Lung microvascular endothelial cell (primary cell): ENCODE measurements around the gene ZNF814. TPM values are rescaled to one million over a fixed set of nuclear protein-coding genes. Genes with fewer than 3 reads are reported as not detected.
"Not testable (repeated sequence)": the region's sequence is repeated elsewhere in the genome, so short reads cannot be mapped to it uniquely, and the experiment has no call there.

ENCODE experiments used
- DNase-seq, 2 donors: peaks; one replicate each; pipeline versions ENCODE4 v3.0.0 to v3.0.0-alpha.2; 2010; ENCODE audit warnings: low read depth in 2 of 2
- total RNA-seq: library from RNA; depleted of rRNA; stranded (reverse); fragments of >200 nt; gene quantifications from 2 replicates; pipeline ENCODE4 v1.2.1, GENCODE V29; 2014

ZNF814 gene
- total RNA-seq, 1 donor from 2014 or later, result 5.6 TPM

DNA sequence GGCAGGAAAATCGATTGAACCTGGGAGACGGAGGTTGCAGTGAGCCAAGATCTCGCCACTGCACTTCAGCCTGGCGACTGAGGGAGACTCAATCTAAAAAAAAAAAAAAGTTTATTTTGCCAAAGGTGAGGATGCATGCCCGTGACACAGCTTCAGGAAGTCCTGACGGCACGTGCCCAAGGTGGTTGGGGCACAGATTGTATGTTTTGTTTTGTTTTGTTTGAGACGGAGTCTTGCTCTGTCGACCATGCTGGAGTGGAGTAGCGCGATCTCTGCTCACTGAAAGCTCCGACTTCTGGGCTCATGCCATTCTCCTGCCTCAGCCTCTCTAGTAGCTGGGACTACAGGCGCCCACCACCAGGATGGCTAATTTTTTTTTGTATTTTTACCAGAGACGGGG is 70.9 kb downstream of the ZNF814 start:
- DNase-seq, result no peak

DNA sequence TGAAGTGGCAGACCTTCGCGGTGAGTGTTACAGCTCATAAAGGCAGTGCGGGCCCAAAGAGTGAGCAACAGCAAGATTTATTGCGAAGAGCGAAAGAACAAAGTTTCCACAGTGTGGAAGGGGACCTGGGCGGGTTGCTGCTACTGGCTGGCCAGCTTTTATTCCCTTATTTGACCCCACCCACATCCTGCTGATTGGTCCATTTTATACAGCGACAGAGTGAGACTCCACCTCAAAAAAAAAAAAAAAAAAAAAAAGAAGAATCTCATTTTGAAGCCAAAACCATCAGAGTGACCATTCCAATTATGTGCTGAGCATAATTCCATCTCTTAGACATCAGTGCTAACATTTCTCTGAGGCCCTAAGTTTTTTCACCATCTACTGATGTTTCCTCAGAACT is 72.2 kb downstream of the ZNF814 start:
- no peak for DNase-seq

DNA sequence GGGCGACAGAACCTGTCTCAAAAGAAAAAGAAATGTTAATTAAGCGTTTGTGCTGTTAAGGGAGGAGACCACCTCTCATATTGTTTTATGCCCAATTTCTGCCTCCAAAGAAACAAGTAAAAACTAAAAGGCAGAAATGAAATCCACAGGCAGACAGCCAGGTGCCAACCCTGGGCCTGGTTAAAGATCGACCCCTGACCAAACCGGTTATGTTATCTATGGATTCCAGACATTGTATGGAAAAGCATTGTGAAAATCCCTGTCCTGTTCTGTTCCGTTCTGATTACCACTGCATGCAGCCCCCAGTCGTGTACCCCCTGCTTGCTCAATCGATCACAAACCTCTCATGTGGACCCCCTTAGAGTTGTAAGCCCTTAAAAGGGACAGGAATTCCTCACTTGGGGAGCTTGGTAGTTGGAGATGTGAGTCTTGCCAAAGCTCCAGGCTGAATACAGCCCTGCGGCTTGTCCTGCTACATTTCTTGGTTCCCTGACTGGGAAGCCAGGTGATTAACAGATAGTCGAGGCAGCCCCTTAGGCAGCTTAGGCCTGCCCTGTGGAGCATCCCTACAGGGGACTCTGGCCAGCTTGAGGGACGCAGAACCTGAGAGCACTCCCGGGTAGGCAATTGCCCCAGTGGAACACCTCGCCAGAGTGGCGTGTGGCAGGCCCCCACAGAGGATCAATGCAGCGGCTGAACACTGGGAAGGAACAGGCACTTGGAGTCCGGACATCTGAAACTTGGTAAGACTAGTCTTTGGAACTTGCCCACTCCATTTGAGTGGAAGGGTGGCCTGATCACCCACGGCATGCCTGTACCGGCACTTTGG is 73.4 kb downstream of the ZNF814 start:
- no peak for DNase-seq

DNA sequence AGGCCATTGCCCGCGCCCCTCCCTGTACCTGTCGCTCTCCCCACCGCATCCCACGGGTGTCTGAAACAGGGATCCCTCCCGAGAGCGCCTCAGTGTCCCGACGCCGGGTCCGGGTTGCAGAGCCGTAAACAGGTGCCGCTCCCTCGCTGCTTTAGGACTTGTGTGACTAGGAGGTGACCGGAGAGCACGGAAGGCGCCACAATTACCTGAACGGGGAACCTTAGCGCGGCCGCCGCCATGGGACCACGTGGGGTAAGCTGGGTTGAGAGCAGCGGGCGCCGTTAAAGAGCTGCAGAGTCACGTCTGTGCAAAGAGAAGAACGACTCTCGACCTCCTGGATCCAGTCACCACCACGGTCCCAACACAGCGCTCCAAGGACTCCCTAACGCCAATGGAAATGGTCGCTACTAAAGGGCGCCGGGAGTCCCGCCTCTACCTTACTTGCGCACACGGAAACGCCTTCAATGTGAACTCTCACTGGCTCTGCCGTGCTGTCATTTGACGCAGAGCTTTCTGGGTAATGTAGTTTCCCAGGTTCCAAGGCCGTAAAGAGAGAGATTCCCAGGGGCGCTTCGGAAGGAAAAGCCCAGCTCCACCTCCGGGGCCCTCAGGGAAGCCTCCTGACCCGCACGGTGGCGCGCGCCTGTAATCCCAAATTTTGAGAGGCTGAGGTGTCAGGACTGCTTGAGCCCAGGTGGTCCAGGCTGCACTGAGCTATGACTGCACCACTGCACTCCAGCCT is 74.2 kb downstream of the ZNF814 start, which contains the start of gene ZNF552:
Gene ZNF552, minus strand, starts transcription at position 409 of the 742 bp plus-strand sequence. Its CDS starts 170 bp downstream, at position 239.
- DNase-seq, result peak; percentile 93 to 94

DNA sequence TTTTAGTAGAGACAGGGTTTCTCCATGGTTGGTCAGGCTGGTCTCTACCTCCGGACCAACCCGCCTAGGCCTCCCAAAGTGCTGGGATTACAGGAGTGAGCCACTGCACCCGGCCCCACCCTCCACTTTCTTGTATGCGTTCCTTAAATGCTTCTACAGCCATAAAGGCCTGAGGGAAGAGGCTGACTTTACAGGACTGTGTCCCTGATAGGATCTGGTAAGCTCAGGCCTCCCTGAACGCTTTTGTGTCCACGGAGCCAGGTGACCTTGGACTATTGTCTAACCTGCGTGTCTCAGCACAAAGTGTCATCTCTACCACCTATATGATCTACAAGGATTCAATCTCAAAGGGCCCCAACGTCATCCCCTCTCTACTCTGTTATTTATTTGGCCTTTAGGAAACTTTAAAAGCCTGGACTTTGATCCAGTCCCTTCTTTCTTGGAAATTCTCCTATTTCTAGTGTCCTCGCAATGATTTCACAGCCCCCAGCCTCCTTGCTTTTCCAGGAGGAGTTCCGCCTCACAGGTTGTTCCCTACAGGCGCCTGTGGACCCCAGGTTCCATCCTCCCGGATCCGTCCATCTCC is 74.8 kb downstream of the ZNF814 start:
- DNase-seq, result no peak

DNA sequence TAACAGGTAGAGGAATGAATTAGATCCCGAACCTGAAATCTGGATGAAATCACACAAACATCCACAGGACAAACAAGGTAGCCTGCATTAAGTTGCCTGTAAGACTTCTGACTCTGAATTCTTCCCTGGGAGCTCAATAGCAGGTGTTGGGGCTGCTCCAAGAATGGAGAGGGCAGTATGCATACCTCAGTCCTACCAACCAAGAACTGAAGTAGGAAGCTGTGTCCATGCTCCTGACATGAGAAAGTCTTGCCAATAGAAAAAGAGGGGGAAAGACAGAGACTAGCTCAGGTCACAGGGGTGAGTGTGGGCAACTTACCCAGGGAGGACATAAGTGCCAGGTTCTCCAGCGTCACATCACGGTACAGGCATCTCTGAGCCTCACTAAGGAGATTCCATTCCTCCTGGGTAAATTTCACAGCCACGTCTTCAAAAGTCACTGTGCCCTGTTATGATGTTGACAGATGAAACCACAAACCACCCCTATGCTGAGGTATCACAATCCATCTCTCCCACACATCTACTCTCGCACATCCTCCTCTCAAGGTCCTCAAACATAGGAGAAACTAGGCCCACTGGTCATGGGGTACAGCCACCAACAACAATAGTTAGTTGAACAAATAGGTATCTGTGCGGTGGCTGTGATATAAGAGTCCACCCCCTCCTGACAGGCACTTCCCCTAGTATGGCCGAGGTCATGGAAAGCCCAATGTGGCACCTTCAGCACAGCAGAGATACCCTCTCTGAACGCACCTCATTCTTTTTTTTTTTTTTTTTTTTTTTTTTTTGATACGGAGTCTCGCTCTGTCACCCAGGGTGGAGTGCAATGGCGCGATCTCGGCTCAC is 75.6 kb downstream of the ZNF814 start:
- DNase-seq, result not testable (repeated sequence)

DNA sequence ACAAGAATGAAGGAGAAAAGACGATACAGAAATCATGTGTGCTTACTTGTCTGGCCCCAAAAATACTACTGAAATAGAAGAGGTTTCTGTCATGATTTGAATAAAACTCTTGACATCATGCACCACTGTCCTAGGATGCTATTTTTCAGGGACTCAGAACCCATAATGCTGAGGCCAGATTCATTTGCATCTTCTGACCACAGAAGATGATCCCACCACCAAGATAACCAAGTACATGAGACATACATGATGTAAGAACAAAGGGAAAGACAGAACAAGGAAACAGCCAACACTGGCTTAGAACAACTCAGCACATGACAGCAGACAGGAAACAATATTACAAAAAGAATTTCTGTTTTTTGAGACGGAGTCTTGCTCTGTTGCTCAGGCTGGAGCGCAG is 76.6 kb downstream of the ZNF814 start:
- DNase-seq, result no peak

DNA sequence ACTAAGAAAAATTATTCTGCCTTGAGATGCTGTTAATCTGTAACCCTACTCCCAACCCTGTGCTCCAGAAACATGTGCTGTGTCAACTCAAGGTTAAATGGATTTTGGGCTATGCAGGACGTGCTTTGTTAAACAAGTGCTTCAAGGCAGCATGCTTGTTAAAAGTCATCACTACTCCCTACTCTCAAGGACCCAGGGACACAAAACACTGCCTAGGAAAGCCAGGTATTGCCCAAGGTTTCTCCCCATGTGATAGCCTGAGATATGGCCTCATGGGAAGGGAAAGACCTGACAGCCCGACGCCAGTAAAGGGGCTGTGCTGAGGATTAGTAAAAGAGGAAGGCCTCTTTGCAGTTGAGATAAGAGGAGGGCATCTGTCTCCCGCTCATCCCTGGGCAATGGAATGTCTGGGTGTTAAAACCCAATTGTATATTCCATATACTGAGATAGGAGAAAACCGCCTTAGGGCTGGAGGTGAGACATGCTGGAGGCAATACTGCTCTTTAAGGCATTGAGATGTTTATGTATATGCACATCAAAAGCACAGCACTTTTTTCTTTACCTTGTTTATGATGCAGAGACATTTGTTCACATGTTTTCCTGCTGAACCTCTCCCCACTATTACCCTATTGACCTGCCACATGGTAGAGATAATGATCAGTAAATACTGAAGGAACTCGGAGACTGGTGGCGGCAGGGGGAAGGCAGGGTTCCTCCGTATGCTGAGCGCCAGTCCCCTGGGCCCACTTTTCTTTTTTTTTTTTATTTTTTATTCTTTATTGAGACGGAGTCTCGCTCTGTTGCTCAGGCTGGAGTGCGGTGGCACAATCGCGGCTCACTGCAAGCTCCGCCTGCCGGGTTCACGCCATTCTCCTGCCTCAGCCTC is 78.2 kb downstream of the ZNF814 start:
- not testable (repeated sequence) for DNase-seq

DNA sequence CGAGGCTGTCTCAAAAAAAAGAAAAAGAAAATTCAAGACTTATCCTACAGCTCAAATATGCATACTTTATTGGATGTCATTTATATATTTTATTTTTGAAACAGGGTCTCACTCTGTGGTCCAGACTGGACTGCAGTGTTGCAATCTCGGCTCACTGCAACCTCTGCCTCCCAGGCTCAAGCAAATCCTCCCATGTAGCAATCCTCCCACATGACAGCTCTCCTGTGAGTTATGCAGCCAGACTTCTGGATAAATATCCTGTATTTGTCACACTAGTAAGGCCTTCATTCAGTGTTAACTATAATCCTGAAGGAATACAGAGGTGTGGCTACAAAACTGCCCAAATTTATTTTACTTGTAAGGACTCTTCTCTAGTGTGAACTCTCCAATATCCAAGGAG is 81.3 kb downstream of the ZNF814 start:
- no peak for DNase-seq

DNA sequence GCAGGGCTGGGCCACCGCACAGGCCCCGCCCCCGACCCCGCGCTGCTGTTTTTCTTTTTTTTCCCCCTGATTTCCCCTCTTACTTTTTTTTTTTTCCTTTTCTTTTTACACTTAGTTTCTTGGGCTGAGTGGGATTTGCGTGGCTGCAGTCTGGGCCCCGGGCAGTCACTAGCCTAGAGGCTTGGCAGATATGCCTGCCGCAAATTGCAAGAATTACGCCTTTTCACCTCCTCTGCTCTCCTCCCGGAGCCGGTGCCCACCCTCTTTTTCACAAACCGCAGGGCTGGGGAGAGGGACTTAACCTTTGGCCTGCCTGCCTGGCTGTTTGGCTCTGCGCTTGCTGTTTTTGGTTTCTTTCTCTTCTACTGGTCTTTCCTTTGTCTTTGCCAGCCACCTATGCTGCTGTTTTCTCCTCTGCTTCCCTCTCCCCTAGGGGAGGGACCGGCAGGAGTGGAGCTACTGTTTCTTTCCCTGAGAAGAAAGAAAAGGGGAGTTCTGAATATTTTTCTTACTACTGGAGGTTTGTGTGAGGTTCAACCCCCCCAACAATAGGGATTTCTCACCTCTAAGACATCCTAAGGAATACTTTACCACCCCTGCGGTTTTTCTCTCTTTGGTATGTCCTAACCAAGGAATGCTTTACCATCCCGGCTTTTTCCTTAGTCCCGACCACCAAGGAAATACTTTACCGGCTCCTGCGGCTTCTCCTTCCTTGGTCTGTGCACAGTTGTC is 85.1 kb downstream of the ZNF814 start:
- DNase-seq, result peak; percentile 55 to 56

DNA sequence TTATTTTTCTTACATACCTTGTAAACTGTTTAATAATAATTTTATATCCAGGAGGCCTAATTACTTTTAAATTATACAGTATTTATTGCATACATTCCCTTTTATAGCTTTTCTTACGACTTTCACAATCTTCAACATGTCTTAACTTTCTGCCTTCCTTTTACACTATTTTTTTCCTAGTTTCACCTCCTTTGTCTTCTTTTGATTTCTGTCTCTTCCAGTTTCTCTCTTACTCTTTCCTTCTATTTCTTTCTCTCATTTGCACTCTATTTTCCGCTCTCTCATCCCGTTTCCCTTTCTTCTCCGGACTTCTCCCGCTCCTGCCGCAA is 85.6 kb downstream of the ZNF814 start:
- DNase-seq, result no peak

DNA sequence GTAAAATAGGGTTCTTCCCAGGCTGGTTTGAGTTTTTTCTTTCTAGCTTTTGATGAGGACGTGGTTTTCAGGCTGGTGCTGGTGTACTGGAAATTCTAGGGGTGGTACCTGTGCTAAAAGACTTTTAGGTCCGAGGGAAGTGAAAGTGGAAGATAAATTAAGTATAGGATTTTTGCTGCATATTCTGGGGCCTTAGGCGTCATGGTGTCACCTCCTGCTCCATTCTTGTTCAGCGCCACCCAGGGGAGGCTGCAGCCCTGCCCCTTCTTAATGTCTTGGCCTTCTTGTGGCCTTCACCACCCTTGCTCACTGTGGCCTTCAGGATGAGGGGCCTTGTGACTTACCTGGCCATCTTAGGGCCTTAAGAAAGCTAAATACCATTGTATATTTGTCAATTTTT is 86.6 kb downstream of the ZNF814 start:
- no peak for DNase-seq

DNA sequence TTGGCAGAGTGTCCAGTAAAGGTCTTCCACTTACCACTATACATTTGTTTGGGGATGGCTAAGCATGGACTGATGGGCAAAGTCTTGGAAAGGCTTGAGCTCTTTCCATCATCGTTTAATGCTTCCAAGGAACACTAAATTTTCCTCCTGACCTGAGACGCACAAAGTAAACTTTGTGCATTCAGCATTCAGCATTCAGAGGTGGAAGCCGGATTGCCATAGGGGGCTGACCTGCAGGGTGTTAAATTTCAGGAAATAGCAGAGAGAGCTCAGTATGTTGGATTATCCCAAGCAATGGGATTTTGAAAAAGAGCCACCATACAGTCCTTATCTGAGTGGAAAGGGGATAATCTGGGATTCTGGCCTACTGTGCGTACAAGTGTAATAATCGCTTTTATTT is 88.1 kb downstream of the ZNF814 start:
- no peak for DNase-seq

Other genes with a start within 250 kb of the ZNF814 start
- not detected in 2 replicates for gene ZSCAN4, start 220.1 kb downstream of the ZNF814 start, total RNA-seq
- gene ZNF551, start 207.1 kb downstream of the ZNF814 start, total RNA-seq, result 5.4 and 6.3 TPM in 2 replicates
- gene ZNF154, start 179.8 kb downstream of the ZNF814 start, total RNA-seq, result under 0.01 and 0.99 TPM in 2 replicates
- 4.1 and 7.1 TPM in 2 replicates for gene ZNF671, start 161.4 kb downstream of the ZNF814 start, total RNA-seq
- 12.9 and 16.9 TPM in 2 replicates for gene ZNF776, start 142.2 kb downstream of the ZNF814 start, total RNA-seq
- 8.5 and 15.7 TPM in 2 replicates for gene ZNF586, start 119.4 kb downstream of the ZNF814 start, total RNA-seq
- 4.6 and 8.5 TPM in 2 replicates for gene ZNF552, start 74.1 kb downstream of the ZNF814 start, total RNA-seq
- gene ZNF587B, start 58.7 kb downstream of the ZNF814 start, total RNA-seq, result 10.9 and 25.0 TPM in 2 replicates
- gene ZNF587, start 39.2 kb downstream of the ZNF814 start, total RNA-seq, result 10.5 and 14.9 TPM in 2 replicates
- gene ZNF417, start 27.6 kb upstream of the ZNF814 start, total RNA-seq, result 5.9 and 12.3 TPM in 2 replicates
- 1.7 and 6.2 TPM in 2 replicates for gene ZNF418, start 46.4 kb upstream of the ZNF814 start, total RNA-seq
- 3.2 and 3.5 TPM in 2 replicates for gene ZNF256, start 58.7 kb upstream of the ZNF814 start, total RNA-seq
- gene C19orf18, start 85.5 kb upstream of the ZNF814 start, total RNA-seq, result not detected in 2 replicates
- gene ZNF606, start 113.8 kb upstream of the ZNF814 start, total RNA-seq, result 5.2 and 8.7 TPM in 2 replicates
- gene ZSCAN1, start 145.0 kb upstream of the ZNF814 start, total RNA-seq, result 0.20 TPM in 1 of 2 replicates, not detected in the other
- 0.65 and 2.8 TPM in 2 replicates for gene ZNF135, start 170.2 kb upstream of the ZNF814 start, total RNA-seq
- 10.7 and 29.6 TPM in 2 replicates for gene ZSCAN18, start 209.2 kb upstream of the ZNF814 start, total RNA-seq